RKO (cell line): Measurements from ENCODE around the gene FOXL3.

Source experiments
- DNase-seq: peaks from one replicate; pipeline ENCODE4 v3.0.0-alpha.2; 2016; ENCODE audit warnings: low spot score

FOXL3 gene

DNA sequence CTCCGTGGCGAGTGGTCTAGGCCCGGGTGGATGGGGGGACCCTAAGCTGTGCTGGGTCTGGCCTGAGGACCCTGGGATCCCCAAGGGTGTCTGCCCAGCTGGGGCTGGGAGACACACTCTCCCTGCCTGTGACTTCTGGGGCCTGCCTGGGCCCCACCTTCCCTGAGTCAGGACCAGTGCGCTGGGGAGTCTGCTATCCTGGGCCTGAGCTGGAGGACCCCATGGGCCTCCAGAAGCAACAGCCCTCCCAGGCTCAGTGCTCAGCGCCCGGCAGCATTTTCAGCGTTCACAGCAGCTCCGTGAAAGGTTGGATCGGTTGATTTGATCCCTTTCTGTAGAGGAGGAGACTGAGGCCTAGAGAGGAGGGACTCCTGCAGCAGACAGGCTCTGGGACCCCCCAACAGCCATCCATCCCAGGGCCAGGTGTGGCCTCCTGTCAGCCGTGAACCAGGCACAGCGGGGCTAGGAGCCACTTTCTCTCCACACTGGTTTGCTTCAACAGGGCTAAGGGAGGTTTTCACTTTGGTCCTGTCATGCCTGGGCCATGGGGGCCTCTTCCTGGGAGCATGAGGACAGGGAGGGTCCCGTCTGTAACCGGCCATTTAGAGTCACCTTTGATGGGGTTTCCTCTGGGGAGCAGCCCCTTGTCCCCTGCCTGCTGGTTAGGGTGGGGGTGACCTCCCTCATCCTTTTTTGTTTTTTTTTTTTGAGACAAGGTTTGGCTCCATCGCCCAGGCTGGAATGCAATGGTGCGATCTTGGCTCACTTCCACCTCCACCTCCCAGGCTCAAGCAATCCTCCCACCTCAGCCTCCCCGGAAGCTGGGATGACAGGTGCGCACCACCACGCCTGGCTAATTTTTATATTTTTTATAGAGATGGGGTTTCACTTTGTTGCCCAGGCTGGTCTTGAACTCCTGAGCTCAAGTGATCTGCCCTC is 12.4 kb downstream of the FOXL3 start:
- DNase-seq = no peak

DNA sequence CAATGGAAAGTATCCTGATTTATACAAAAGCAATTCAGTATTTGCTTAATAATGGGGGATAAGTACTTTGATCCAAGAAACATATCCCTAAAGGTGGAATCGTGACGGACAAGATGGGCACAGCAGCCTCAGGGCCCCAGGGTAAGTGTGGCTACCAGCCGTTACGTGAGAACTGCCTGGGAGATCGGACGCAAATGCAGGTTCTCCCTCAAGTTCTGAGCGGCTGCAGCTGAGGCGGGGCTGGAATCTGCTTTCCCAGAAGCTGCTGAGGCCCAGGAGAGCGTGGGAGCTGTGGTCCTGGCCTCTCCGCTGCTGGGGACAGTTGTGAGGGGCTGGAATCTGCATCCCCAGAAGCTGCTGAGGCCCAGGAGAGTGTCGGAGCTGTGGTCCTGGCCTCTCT is 13.5 kb downstream of the FOXL3 start:
- DNase-seq = no peak

DNA sequence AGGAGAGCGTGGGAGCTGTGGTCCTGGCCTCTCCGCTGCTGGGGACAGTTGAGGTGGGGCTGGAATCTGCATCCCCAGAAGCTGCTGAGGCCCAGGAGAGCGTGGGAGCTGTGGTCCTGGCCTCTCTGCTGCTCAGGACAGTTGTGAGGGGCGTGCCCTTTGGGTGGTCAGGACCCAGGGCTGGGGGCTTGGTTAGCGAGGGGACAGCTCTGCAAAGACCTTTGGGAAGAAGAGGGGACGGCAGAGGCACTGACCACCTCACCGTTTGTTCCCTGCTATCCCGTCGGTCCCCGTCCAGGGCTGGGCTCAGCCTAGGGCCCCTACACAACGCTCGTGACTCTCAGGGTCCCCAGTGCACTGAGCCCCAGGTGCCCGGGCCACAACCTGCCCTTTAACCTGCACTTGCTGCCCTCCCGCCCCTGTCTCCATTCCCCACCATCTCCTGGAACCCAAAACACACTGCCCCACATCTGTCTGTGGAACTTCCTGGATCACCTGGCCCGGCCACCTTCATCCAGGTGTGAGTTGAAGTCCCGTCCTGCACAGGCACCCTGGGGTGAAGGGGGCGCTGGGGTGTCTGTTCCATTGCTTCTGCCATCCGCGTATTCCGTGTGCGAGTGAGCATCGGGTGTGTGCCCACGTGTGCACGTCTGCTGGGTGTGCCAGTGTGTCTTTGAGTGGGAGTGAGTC is 14.1 kb downstream of the FOXL3 start:
- no peak for DNase-seq

DNA sequence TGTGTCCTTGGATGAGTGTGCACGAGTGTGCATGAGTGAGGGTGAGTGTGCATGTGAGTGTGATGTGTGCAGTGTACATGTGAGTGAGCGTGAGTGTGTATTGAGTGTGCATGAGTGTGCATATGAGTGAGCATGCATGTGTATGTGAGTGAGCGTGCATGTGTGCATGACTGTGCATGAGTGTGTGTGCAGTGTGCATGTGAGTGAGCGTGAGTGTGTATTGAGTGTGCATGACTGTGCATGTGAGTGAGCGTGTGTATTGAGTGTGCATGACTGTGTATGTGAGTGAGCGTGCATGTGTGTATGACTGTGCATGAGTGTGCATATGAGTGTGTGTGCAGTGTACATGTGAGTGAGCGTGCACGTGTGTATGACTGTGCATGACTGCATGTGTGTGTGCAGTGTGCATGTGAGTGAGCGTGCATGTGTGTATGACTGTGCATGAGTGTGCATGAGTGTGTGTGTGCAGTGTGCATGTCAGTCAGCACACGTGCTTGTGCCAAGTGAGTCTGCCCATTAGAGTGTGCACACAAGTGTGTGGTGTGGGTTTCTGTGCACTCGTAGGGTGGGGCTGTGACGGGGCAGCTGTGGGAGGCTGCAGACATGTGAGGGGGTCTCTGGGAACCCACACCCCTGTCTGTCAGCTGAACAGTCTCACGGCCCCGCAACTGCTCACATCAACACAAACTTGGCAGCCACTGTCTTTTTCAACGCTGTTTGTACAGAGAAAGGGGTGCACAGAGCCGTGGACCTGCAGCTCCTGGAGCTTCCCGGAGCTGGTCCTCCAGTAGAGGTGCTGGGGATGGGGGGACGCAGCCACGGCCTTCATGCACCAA is 14.8 kb downstream of the FOXL3 start:
- no peak for DNase-seq

DNA sequence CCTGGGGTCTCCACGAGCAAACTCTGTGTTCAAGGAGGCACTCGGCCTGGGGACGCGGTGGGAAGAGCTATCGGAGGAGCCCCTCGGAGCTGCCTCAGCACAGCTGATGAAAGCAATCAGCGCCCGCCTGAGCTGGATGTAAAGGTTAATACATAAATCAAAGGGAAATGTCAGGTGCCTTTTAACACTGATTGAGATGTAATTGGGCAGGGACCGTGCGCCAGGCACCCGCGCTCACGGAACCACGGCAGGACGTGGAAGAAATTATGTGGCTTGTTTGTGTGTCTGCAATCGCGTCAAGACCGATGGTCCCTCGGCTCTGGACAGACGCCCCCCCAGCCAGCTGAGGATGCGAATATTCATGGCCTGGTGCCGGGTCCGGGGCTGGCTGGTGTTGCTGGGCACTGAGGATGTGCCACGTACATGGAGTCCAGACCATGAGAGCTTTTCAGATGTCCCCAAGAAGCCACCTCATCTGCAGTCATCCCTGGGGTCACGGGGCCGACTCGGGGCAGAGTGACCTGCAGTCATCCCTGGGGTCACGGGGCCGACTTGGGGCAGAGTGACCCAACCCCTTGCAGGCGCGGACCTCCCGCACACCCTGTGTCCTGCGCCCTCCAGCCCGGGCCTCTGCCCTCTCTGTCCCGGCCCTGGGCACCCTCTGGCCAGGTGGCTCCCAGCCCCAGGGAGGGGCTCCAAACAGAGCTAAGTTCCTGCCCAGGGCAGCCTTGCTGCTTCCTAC is 15.6 kb downstream of the FOXL3 start:
- no peak for DNase-seq

DNA sequence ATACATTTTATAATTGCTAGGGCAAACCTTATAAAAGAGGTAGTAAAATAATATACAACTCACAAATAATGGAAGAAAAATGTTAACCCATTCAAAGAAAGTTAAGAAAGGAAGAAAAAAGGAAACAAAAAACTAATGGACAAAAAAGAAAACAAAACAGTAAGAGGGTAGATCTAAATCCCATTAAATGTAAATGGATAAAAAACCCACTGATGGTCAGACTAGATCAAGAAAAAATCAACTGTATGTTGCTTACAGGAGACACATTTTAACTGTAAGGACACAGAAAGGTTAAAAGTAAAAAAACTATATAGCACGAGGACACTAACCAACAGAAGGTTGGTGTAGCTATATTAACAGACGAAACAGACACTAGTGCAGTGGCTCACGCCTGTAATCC is 18.0 kb downstream of the FOXL3 start:
- no peak for DNase-seq

DNA sequence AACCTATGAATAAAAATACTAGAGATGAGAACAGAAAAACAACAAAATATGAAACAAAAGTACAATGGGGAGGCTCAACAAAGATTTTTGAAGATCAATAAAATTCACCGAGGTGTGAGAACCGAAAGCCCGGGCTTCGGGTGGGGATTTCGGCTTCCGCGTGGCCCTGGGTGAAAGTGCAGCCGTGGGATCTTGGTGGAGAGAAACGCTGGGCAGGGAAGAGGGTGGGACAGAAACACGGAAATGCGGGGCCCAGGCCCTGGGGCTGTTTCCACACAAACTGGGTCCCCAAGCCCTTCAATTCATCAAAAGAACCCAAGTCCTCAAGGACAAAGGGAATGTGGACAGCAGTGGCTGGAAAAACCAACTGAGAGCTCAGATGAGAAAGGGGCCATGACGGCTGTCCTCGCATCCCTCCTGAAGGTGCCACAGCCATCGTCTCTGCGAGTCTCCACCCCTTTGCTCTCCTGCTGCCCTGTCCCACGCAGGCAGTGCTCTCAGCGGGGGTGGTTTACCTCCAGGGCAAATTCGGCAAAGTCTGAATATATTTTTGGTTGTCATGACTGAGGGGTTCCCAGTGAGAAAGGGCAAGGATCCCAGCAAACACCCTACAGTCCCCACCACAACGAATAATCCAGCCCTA is 19.7 kb downstream of the FOXL3 start:
- no peak for DNase-seq

DNA sequence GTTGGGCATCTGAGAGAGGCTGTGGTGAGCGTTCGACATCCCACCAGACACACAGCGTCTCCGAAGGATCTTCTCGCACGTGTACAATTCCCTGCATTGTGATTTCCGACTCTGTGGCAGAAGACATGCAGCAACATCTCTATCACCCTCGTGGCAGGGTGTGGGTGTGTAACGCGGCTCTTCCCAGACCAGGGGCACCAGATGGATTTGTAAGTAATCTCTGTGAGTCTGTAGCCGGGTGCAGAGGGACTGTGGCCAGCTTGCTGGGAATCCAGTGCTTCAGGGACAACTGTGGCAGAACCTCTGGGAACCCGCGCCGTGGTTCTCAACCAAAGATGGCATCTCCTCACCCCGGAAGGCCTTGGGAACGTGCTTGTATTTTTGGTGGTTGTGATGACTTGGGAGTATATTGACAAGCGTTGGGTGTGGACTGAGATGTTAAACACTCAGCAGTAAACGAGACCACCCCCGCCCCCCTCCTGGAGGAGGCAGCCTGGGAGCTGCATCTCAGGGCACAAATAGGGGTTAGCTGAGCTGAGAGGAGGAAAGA is 21.2 kb downstream of the FOXL3 start:
- no peak for DNase-seq

DNA sequence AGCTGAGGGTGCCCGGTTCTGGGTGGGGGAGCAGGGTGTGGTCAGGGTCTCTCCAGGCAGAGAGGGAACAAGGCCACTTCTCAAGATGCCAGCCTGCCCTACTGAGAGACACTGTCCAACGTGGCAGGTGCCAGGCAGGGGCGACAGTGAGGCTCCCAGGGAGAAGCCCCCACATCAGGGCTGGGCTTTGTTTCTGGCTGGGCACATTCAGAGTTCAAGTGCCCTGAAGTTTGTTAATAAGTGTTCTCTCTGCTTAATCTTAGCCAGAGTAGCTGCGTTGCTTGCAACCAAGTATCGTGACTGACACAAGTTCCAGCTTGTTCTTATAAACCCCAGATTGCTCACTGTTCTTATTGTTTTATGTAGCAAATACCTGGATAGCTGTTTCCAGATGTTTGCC is 21.8 kb downstream of the FOXL3 start:
- DNase-seq = no peak

DNA sequence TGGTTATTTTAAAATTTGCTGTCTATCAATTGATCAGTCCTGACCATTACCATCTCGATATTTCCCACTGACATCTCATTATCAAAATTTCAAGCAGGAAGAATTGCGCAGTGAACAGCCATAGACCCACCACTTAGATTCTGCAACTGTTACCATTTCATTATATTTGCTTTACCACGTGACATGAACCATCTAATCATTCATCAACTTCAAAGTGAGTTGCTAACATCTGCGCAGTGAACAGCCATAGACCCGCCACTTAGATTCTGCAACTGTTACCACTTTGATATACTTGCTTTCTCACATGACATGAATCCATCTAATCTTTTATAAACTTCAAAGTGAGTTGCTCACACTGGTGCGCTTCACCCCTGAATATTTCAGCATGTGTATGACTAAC is 22.5 kb downstream of the FOXL3 start:
- DNase-seq = no peak

DNA sequence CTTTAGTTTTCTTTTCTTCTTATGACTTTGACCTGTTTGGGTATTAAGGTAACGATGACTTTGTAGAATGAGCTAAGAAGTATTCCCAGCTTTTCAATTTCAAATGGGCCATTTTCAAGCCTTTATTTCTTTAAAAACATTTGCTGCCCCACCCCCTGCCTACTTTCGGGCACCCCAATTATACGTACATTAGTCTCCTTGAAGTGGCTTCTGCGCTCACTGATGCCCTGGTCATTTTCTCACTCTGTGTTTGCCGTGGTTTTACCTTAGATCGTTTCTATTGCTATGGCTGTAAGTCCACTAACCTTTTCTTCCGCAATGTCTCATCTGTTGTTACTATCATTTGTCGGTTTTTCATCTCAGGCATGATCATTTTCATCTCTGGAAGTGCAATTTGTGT is 24.9 kb downstream of the FOXL3 start:
- no peak for DNase-seq

DNA sequence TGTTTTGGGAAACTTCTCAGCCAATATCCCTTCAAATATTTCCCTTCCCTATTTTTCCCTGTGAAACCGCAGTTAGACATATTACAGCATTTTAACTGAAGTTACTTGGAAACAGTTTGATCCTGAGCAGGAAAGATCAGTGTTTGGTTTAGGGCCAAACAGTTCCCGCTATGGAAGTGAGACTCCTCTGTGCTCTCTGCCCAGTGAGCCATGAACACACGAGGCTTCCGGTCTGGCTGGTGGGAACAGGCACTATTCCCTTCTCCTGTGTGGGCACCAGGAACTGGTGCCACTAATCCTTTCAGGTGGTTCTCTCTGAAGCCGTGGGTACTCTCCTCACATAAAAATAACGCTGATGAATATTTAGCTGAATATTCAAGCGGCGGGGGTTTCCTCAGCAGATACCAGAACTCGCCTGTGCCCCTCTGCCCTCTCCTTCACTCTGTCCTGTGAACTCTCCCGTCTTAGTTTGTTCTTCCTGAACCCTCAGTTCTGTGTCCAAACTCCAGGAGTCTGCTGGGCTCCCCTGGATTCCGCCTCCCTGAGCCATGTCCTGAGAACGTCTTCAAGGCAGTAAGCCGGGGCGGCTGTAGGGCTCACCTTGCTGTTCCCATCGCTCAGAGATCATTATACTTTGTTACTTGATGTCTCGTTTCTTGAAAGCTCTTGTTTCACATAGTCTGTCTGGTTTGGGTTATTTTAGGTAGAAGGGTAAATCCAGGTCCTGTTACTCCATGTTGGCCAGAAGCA is 25.7 kb downstream of the FOXL3 start:
- DNase-seq = no peak

DNA sequence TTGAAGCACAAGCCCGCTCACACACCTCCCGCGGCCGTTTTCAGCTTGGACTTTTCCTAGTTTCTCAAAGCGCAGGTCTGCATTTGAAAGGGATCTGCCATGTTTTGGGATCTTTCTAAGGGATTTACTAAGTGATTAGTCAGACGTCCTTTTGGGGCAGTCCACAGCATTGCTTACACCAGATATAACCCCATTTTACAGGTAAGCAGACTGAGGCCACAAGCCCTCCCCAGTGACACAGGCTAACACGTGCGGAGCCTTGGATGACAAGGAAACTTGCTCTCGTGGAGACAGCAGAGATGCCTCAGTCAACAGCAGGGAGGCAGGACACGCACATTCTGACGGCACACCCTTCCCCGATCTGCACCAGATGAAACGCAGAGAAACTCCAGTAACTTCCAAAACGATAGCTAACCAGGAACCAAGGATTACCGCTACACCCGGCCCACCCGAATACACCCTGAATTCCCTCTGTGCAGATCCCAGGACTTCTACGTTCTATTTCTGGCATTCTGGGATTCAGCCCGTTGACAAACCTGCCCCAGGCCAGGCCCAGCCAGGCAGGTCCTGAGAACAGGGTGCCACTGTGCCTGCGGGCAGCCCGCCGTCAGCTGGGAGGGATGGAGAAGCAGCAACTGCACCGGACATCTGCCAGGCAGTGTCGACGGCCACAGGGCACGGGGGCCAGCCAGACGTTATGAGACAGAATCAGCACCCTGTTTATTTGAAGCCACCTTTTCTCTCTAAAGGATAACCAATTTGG is 27.9 kb downstream of the FOXL3 start:
- no peak for DNase-seq

DNA sequence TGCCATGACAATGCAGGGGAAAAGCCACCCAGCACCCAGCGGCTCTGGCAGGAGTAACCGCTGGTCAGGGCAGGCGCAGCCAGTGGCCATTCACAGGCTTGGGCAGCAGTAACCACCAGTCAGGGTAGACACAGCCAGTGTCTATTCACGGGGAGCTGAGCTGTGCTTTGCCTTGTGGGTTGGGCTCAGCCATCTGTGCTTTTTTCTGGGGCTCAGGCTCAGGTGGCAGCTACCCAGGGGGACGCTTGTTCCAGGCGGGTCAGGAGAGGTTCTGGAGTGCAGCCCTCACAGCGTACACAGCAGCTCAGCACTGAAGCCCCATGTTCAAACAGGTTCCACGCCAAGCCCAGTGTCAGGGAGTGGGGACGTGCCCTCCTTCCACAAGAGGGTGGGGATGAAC is 28.5 kb downstream of the FOXL3 start:
- DNase-seq = peak; percentile 11

DNA sequence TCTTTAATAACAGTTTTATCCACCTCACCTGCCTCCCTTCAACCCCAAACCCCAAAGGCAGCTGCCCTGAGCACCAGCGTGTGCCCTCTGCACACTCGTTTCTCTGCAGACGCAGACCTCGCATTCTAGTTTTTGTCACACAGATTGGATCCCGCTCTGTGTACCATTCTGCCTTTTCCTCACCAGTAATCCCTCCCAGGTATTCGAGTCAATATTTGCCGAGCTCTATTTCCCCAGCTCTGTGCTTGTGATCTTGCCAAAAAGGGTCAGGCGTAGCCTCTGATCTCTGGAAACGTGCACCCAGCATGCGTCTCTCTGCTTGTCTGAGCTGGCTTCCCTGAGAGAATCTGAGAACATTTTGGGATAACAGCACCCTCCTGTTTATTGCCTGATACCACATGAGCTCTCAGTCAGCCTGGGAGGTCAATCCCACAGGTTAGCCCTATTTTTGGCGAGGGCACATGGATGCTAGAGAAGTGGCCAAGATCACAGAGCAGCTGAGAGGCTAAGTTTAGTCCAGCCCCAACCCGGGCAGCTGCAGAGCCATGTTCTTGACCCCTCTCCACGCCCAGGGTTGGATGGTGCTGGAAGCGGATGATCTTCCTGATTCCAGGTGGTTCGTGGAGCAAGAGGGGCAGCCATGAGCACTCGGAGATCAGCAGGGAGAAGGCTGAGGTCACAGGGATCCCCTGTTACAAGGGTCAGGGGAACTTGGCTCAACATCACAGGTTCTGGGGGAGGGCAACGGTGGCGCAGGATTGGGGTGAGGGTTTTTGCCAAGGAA is 29.1 kb downstream of the FOXL3 start:
- DNase-seq = no peak

DNA sequence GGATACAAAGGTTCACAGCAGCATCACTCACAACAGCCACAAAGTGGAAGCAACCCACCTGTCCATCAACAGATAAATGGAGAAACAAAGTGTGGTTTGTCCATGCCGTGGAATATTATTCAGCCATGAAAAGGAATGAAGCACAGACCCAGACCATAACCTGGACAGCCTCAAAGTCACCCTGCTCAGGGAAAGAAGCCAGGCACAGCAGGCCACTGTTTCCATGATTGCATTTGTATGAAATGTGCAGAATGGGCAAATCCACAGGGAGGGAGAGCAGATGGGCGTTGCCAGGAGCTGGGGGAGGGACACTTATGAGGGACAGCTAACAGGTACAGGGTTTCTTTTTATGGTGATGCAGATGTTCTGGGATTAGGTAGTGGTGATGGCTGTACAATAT is 30.3 kb downstream of the FOXL3 start:
- DNase-seq = no peak

DNA sequence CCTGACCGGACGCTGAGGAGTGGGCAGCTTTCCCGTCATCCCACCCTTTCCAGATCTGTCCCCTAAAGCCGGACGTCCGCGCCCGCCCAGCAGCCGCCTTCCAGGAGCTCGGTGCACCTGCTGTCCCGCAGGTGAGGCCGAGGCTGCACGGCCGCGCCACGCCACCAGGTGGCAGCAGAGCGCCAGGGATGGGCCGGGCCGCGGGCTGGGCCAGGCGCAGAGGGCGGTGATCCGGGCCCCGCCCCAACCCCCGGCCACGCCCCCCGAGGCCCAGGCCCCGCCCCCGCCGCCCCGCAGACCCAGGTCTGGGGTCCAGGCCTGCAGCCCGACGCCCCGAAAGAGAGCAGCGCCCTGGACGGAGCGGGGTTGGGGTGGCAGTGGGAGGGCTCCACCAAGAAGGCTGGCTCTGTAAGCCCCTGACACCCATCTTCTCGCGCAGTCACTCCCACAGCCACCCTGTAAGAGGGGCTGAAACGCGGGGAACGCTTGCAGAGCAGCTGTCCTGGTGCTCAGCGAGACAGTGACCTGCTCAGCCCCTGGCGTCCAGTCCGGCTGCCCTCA is 32.2 kb downstream of the FOXL3 start:
- no peak for DNase-seq

DNA sequence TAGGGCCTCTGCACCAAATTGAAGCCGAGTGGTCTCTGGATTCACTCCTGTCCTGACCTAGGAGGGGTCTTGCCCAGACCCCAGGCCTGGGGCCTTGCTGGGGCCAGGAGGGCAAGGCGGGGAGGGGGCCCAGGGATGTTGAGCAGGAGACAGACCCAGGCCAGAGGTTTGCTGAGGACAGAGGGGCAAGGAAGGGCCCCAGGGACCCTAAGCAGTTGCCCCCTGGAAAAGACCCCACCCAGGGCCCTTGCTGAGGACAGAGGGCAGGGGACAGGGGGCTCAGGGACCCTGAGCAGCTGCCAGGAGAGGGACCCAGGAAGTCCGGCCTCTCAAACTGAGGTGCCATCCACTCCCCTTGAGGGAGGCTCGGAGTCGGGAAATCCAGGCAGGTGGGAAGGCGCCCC is 32.7 kb downstream of the FOXL3 start:
- DNase-seq = no peak
